Measurements from ENCODE around the gene POU3F2. TPM values are rescaled to one million over a fixed set of nuclear protein-coding genes. Genes with fewer than 3 reads are reported as not detected.

Gene POU3F2
- total RNA-seq, 1 donor from 2014 or later = not detected

DNA sequence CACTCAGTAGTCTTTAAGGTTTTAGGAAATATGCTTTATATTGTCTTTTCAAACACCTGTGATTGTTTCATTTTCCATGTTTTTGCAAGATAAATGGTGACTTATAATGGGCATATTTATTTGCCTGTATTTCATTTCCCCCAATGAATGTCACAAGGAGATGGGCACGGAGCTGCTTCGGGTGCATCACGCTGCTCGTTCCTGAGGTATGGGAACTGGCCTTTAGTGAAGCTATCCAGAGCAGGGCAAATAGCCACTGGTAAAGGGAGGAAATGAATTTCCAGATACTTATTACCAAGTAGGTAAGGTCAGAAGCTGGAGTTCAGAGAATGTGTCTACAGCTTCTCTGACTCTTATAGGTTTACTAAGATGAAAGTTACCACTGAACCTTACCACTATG is 3.7 kb downstream of the POU3F2 start:
- H3K4me1 Mint-ChIP-seq = peaks cover 28% of the 10 kb centered on the region
- no peaks in the 10 kb centered on the region for H3K9me3 Mint-ChIP-seq
- no peak overlapping the region for H3K27ac Mint-ChIP-seq
- ChIA-PET POLR2A (no interaction called here), CTCF (no interaction called here)
- intact Hi-C loops (cut with micrococcal nuclease) = loop anchor here (10.0 kb wide), 1 partner anchor 1913 kb away; the partner anchor contains the start of gene KLHL32
- H3K27me3 Mint-ChIP-seq = peaks cover 64% of the 10 kb centered on the region
- H3K4me3 Mint-ChIP-seq = no peak overlapping the region
- no peak for DNase-seq
- no peak for ATAC-seq (ENCODE audit: low read depth)
- no peaks in the 10 kb centered on the region for H3K36me3 Mint-ChIP-seq (ENCODE audit: low read depth)
- TF ChIP-seq, protein P1, sequence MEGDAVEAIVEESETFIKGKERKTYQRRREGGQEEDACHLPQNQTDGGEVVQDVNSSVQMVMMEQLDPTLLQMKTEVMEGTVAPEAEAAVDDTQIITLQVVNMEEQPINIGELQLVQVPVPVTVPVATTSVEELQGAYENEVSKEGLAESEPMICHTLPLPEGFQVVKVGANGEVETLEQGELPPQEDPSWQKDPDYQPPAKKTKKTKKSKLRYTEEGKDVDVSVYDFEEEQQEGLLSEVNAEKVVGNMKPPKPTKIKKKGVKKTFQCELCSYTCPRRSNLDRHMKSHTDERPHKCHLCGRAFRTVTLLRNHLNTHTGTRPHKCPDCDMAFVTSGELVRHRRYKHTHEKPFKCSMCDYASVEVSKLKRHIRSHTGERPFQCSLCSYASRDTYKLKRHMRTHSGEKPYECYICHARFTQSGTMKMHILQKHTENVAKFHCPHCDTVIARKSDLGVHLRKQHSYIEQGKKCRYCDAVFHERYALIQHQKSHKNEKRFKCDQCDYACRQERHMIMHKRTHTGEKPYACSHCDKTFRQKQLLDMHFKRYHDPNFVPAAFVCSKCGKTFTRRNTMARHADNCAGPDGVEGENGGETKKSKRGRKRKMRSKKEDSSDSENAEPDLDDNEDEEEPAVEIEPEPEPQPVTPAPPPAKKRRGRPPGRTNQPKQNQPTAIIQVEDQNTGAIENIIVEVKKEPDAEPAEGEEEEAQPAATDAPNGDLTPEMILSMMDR (IDR thresholded peaks at IDR 0.05) = no peak

DNA sequence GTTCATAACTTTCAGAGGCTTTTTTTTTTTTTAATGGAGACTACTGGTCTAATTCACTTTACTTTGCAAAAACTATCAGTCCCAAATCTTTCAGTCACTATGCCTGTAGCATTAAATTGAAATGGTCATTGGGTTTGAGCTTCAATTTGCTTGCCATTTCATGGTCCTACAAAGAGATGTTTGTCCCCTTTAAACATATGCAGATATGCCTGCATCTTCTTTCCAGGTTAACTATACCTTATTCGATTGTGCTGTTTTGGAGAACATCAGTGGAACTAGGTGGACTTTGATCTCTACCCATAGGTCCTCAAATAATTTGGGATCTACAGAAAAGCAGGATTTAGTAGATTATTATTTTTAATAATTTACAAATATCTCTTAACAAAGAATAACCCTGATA is 4.6 kb downstream of the POU3F2 start:
- ChIA-PET POLR2A (no interaction called here), CTCF (no interaction called here)
- H3K27me3 Mint-ChIP-seq = peaks cover 60% of the 10 kb centered on the region
- DNase-seq = no peak
- no peak overlapping the region for H3K4me3 Mint-ChIP-seq
- no peaks in the 10 kb centered on the region for H3K9me3 Mint-ChIP-seq
- intact Hi-C loops (cut with micrococcal nuclease) = loop anchor here (10.0 kb wide), 1 partner anchor 1914 kb away; the partner anchor contains the start of gene KLHL32
- H3K27ac Mint-ChIP-seq = no peak overlapping the region
- TF ChIP-seq, protein P1 (IDR thresholded peaks at IDR 0.05) = no peak
- H3K36me3 Mint-ChIP-seq (ENCODE audit: low read depth) = no peaks in the 10 kb centered on the region
- no peak for ATAC-seq (ENCODE audit: low read depth)
- peaks cover 24% of the 10 kb centered on the region for H3K4me1 Mint-ChIP-seq

DNA sequence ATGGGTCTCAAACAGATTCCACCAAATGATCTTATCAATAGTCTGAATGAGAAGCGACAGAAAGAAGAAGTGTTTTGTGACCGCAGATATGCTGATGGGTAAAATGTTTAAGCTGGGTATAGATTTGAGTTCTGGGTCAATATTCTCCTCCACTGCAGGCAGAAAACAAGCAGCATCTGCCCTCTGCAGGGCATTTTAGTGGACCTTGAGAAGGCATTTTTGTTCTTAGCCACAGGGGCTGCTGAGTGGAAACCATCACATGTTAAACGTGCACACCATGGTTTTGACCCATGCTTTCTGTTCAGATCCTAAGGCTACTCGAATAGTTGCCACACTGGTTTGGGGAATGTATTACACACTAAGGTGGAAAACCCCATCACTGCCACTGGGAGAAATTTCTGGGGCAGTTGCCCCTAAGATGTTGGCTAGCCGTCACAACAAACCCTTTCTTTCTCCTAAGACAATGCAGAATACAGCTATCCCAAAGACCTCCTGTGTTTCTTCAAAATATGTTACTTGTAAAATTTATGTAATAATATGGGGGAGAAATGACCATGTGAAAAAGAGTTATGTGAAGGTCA is 5.5 kb downstream of the POU3F2 start:
- ChIA-PET POLR2A (no interaction called here), CTCF (no interaction called here)
- intact Hi-C loops (cut with micrococcal nuclease) = loop anchor here (5.0 to 10.0 kb wide), 2 partner anchors 1607 to 1915 kb away; partner anchors contain the start of gene KLHL32
- no peaks in the 10 kb centered on the region for H3K9me3 Mint-ChIP-seq
- H3K4me3 Mint-ChIP-seq = no peak overlapping the region
- H3K4me1 Mint-ChIP-seq = peaks cover 27% of the 10 kb centered on the region
- H3K27me3 Mint-ChIP-seq = peaks cover 67% of the 10 kb centered on the region
- no peaks in the 10 kb centered on the region for H3K36me3 Mint-ChIP-seq (ENCODE audit: low read depth)
- DNase-seq = no peak
- ATAC-seq (ENCODE audit: low read depth) = no peak
- no peak overlapping the region for H3K27ac Mint-ChIP-seq
- TF ChIP-seq, protein P1 (IDR thresholded peaks at IDR 0.05) = no peak

DNA sequence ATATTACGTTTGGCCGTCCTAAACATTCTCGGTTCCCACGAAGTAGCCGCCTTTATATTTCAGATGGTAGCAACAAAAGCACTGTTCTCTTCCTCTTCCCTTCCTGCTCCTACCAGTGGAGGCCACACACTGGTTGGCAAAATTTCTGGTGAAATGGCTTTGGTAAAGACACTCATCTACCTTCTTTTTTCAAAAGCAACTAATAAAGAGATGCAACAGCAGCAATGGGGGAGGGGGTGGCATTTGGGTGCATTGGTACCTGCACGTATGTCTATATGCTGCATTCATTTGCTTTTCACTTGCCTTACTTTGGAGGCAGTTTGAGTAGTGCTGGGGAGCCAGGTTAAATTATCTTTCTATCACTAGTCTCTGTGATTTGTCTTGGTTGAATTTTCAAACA is 6.0 kb downstream of the POU3F2 start:
- H3K9me3 Mint-ChIP-seq = no peaks in the 10 kb centered on the region

DNA sequence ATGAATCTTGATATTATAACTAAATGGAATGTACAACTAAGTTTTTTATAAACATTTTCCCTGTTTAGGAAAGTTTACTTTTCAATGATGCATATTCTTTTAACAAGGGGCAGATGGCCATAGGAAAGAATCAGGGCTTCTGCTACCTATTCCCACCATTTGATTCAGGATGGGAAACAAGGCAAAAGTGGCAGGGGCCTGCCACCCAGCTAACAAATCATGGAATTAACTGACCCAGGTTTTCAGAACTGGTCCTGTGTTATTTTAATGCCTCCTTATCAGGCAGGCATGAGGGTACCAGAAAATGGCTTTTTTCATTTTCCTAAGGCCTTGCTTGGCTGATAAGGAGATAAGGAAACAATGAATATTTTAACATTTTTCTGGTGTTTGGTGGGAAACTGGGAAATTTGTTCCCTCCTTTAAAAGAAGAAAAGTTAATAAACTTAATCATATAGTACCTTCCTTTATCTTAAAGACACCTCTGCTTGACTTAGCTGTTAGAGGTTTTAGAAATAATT is 6.7 kb downstream of the POU3F2 start:
- TF ChIP-seq, protein P1 (IDR thresholded peaks at IDR 0.05) = no peak
- DNase-seq (no peak), ATAC-seq (ENCODE audit: low read depth) (no peak)
- H3K36me3 Mint-ChIP-seq (ENCODE audit: low read depth) = no peaks in the 10 kb centered on the region
- no peaks in the 10 kb centered on the region for H3K9me3 Mint-ChIP-seq
- peaks cover 31% of the 10 kb centered on the region for H3K4me1 Mint-ChIP-seq
- H3K27me3 Mint-ChIP-seq = peaks cover 70% of the 10 kb centered on the region
- no peak overlapping the region for H3K27ac Mint-ChIP-seq
- POLR2A ChIA-PET = no interaction called here
- no peak overlapping the region for H3K4me3 Mint-ChIP-seq
- CTCF ChIA-PET = no interaction called here
- intact Hi-C loops (cut with micrococcal nuclease) = loop anchor here (5.0 kb wide), 1 partner anchor 1606 kb away; no protein-coding TSS in a partner anchor

More for the DNA sequence above, 6.0 kb downstream of the POU3F2 start:
- POLR2A ChIA-PET = no interaction called here
- H3K36me3 Mint-ChIP-seq (ENCODE audit: low read depth) = no peaks in the 10 kb centered on the region
- CTCF ChIA-PET = no interaction called here
- no peak for DNase-seq
- peaks cover 29% of the 10 kb centered on the region for H3K4me1 Mint-ChIP-seq
- TF ChIP-seq, protein P1 (IDR thresholded peaks at IDR 0.05) = no peak
- no peak overlapping the region for H3K27ac Mint-ChIP-seq
- H3K27me3 Mint-ChIP-seq = peaks cover 67% of the 10 kb centered on the region
- H3K4me3 Mint-ChIP-seq = no peak overlapping the region
- intact Hi-C loops (cut with micrococcal nuclease) = loop anchor here (5.0 kb wide), 1 partner anchor 1607 kb away; no protein-coding TSS in a partner anchor
- ATAC-seq (ENCODE audit: low read depth) = no peak
